Fibroblast of mammary gland (primary cell): ENCODE data around the gene SCYL3.

Experiments
- DNase-seq: peaks from one replicate; pipeline ENCODE4 v3.0.0-alpha.2; 2010; ENCODE audit warnings: low read depth
- H3K4me3 ChIP-seq: 2 replicates; pipeline ENCODE4 v1.5.1; 2011; ENCODE audit warnings: low read depth, mild to moderate bottlenecking, low read length, moderate library complexity; ENCODE audit not compliant: control insufficient read depth
- TF ChIP-seq, protein P1 (sequence below): conservative IDR thresholded peaks from 2 replicates; pipeline ENCODE4 v1.5.1; 2011; ENCODE audit warnings: low read depth, low read length, inconsistent platforms; ENCODE audit not compliant: control insufficient read depth, insufficient read depth

The SCYL3 gene

GRCh38 chr1:169890761-169891538 lies 2.7 kb downstream of the SCYL3 start:
- TF ChIP-seq, protein P1, sequence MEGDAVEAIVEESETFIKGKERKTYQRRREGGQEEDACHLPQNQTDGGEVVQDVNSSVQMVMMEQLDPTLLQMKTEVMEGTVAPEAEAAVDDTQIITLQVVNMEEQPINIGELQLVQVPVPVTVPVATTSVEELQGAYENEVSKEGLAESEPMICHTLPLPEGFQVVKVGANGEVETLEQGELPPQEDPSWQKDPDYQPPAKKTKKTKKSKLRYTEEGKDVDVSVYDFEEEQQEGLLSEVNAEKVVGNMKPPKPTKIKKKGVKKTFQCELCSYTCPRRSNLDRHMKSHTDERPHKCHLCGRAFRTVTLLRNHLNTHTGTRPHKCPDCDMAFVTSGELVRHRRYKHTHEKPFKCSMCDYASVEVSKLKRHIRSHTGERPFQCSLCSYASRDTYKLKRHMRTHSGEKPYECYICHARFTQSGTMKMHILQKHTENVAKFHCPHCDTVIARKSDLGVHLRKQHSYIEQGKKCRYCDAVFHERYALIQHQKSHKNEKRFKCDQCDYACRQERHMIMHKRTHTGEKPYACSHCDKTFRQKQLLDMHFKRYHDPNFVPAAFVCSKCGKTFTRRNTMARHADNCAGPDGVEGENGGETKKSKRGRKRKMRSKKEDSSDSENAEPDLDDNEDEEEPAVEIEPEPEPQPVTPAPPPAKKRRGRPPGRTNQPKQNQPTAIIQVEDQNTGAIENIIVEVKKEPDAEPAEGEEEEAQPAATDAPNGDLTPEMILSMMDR = no peak
- H3K4me3 ChIP-seq = no peak overlapping the region
- no peak for DNase-seq

GRCh38 chr1:169889871-169890270 lies 3.8 kb downstream of the SCYL3 start:
- TF ChIP-seq, protein P1 = no peak
- H3K4me3 ChIP-seq = no peak overlapping the region

GRCh38 chr1:169886931-169887330 lies 6.8 kb downstream of the SCYL3 start:
- TF ChIP-seq, protein P1 = no peak
- DNase-seq = no peak
- no peak overlapping the region for H3K4me3 ChIP-seq

More at GRCh38 chr1:169889871-169890270, 3.8 kb downstream of the SCYL3 start:
- DNase-seq = no peak

- TF ChIP-seq, protein P1 = no peak
- H3K4me3 ChIP-seq = no peak overlapping the region
- DNase-seq = no peak
Measured at GRCh38 chr1:169886422-169886821, 7.3 kb downstream of the SCYL3 start.

DNA sequence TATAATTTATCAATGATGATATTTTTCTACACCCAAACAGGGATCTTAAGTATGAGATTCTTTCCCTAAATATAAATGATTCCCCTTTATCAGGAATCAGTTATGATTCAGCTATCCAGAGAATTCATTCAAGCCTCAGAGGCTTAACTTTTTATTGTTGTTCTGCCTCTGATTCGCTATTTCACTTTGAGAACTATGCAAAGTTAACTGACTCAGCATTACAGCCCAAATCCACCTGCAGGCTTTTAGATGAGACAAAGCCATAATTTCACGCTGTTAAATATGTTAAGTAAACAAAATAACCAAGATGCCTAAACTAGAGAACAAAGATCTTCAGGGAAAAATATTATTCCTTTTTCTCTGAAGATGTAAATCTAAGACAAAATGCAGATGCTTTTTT lies 8.5 kb downstream of the SCYL3 start:
- H3K4me3 ChIP-seq = no peak overlapping the region
- DNase-seq = no peak
- TF ChIP-seq, protein P1 = no peak

DNA sequence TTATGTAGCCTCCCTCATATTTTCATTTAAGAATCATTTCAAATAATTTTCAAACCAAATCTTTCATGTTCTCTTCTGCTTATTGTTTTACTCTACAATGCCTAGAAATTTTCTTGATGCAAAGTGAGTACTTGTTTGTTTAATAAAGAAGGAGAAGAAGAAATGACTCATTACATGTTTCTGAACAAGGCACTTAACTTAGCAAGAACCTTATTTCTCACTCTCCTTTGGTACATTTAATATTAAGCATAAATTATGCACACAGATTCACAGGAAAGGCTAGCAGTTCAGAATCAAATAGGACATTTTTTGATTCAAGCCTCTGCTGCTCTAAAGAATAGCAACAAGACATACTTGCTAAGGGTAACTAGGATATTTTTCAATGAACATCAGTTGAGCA lies 9.1 kb downstream of the SCYL3 start:
- TF ChIP-seq, protein P1 = no peak
- DNase-seq = no peak
- no peak overlapping the region for H3K4me3 ChIP-seq

- no peak overlapping the region for H3K4me3 ChIP-seq
- TF ChIP-seq, protein P1 = no peak
- DNase-seq = no peak
Measured at GRCh38 chr1:169882039-169882511, 11.6 kb downstream of the SCYL3 start.
